DND-41 (cell line): ENCODE data around the gene ZNF280A.

Experiments
- EZH2 ChIP-seq: IDR thresholded peaks from 3 replicates; pipeline ENCODE4 v1.6.1; 2012; ENCODE audit warnings: borderline replicate concordance, low read depth, mild to moderate bottlenecking, moderate library complexity, low read length, inconsistent platforms; ENCODE audit not compliant: severe bottlenecking
- TF ChIP-seq, protein P1 (sequence below): IDR thresholded peaks from 2 replicates; pipeline ENCODE4 v1.5.1; 2012; ENCODE audit warnings: borderline replicate concordance, low read length, moderate library complexity, mild to moderate bottlenecking; ENCODE audit not compliant: poor library complexity, severe bottlenecking; ENCODE audit errors: extremely low read depth

GRCh38 chr22:22523494-22523893, 3.4 kb upstream of the ZNF280A start:
- TF ChIP-seq, protein P1, sequence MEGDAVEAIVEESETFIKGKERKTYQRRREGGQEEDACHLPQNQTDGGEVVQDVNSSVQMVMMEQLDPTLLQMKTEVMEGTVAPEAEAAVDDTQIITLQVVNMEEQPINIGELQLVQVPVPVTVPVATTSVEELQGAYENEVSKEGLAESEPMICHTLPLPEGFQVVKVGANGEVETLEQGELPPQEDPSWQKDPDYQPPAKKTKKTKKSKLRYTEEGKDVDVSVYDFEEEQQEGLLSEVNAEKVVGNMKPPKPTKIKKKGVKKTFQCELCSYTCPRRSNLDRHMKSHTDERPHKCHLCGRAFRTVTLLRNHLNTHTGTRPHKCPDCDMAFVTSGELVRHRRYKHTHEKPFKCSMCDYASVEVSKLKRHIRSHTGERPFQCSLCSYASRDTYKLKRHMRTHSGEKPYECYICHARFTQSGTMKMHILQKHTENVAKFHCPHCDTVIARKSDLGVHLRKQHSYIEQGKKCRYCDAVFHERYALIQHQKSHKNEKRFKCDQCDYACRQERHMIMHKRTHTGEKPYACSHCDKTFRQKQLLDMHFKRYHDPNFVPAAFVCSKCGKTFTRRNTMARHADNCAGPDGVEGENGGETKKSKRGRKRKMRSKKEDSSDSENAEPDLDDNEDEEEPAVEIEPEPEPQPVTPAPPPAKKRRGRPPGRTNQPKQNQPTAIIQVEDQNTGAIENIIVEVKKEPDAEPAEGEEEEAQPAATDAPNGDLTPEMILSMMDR: no peak
- no peak for TF ChIP-seq EZH2
